NCI-H1694 (cell line): ENCODE results near the gene PDE1A.
"Not testable (repeated sequence)": the region's sequence is repeated elsewhere in the genome, so short reads cannot be mapped to it uniquely, and the experiment has no call there.

Experiments
- DNase-seq: peaks from one replicate; lab custom pipeline; 2025; lab: John Stamatoyannopoulos, UW

Gene PDE1A

DNA sequence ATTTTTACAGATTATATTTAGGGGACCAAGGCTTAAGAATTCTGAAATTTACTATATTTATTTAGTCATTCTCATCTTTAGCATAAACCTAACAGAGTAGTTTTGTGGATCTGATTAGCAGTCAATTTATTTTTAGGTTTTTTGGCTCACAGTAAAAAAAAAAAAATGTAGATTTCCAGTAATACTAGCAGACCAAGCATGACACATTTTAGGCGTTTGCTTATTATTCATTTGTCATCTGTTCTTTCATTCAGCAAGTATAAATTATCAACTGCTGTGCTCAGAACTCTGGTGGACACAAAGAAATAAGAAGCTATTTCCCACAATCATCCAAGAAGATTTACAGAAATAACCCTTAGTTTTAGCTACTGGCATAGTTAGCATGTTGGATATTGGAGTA lies 20.6 kb downstream of the PDE1A start:
- no peak for DNase-seq

DNA sequence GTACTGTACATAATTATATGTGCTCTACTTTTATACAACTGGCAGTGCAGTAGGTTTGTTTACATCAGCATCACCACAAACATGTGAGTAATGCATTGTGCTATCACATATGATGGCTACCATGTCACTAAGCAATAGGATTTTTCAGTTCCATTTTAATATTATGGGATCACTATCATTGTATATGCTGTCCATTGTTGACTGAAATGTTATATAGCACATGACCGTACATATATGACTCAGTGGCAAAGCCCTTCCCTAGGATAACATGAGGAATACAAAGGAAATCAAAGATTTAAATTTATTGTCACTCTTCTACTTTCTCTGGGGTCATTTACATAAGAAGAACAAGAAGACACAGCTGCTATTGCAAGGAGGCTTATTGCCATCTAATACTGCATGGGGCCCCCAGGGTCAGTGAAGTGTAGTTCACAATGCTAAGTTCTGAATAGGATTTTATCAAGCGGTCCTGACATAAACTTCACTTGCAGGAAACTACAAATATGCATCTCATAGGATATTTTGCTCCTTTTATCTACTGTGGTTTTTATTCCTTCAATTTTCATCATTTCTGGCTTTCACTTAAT lies 21.8 kb downstream of the PDE1A start:
- DNase-seq = no peak

DNA sequence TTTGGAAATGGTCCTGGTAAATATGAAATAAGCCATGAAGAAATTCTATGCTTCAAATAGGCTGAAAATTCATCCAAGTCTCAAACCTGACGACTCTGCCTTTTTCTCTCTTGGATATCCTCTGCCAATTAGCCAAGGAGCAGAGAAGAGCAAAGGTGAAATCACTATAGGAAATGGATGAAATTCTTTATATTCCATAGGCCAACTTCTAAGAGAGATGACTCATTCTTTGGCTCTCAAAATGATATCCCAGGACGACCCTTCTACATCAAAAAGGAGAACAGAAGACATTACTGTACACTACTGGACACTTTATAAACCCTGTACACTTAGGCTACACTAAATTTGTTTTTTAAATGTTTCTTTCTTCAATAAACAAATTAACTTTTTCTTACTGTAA lies 22.7 kb downstream of the PDE1A start:
- DNase-seq = no peak

DNA sequence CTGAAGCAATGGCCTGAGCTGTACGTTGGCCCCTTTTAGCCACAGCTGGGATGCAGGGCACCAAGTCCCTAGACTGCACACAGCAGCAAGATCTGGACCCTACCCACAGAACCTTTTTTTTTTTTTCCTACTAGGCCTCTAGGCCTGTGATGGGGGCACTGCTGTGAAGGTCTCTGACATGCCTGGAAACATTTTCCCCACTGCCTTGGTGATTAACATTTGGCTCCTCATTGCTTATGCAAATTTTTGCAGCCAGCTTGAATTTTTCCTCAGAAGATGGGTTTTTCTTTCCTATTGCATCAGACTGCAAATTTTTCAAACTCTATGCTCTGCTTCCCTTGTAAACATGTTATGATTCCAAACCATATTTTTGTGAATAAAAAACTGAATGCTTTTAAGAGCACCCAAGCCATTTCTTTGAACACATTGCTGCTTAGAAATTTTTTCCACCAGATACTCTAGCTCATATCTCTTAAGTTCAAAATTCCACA lies 33.5 kb downstream of the PDE1A start:
- no peak for DNase-seq

DNA sequence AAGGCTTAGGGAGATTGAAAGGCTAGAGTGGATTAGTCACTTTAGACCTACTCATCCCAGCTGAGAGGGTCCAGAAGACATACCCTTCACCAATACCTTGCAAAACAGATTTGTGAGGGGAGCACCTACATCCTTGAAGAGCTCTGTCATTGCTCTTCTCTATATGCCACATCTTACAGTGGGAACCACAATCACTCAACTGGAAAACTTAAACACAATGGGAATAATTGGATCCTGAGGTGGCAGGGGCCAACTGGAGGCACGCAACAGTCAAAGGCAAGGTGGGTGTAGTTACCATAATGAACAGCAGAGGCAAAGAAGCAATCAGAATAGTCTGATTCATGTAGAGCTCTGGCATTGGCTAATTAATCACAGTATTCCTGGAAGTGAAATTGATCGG lies 35.4 kb downstream of the PDE1A start:
- DNase-seq = no peak

DNA sequence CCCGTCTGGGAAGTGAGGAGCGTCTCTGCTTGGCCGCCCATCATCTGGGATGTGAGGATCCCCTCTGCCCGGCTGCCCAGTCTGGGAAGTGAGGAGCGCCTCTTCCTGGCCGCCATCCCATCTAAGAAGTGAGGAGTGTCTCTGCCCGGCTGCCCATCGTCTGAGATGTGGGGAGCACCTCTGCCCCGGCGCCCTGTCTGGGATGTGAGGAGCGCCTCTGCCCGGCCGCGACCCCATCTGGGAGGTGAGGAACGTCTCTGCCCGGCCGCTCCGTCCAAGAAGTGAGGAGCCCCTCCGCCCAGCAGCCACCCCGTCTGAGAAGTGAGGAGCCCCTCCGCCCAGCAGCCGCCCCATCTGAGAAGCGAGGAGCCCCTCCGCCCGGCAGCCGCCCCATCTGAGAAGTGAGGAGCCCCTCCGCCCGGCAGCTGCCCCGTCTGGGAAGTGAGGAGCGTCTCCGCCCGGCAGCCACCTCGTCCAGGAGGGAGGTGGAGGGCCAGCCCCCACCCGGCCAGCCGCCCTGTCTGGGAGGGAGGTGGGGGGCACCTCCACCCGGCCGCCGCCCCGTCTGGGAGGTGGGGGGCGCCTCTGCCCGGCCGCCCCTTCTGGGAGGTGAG lies 40.5 kb downstream of the PDE1A start:
- not testable (repeated sequence) for DNase-seq

DNA sequence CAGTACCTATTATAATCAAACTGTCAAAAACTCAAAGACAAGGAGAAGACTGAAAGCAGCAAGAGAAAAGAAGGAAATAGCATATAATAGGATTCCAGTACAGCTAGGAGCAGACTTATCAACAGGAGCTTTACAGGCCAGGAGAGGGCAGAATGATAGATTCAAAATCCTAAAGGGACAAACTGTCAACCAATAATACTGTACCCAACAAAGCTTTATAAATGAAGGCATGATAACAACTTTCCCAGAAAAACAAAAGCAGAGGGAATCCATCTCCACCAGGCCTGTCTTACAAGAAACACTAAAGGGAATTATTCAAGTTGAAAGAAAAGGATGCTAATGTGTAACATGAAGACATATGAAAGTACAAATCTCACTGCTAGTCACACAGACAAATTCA lies 42.0 kb downstream of the PDE1A start:
- DNase-seq = no peak

DNA sequence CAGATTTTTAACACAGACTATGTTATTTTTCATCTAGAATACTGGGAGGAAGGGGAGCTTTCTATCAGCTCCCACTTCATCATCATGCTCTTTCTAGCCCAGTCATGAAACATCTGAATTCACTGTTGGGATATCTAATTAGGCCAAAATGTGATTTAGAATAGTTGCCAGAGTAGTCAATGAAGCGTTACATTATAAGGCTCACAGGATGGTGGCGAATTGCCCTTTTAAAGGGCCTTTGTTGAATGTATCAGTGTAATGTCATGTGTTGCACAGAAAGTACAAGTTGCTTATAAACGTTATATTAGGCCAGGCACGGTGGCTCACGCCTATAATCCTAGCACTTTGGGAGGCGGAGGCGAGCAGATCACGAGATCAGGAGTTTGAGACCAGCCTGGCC lies 45.6 kb downstream of the PDE1A start:
- DNase-seq = peak; percentile 61

DNA sequence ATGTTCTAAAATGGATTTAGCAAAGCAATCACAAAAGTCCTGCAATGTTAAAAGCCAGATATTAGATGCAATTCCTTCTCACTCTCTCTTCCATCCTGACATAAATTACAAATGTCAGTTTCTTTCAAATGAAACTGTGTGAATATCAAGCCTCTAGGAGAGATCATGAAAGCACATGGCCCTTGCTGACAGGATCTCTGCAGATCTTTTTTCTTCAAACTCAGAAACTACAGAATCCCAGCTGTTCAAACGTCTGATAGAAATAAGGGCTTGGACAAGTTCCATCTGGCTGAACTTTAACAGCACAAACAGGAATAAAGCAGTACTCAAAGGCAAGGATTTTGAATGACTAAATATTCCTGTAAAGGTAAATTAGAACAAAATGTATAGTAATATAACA lies 47.6 kb downstream of the PDE1A start:
- peak; percentile 70 for DNase-seq

DNA sequence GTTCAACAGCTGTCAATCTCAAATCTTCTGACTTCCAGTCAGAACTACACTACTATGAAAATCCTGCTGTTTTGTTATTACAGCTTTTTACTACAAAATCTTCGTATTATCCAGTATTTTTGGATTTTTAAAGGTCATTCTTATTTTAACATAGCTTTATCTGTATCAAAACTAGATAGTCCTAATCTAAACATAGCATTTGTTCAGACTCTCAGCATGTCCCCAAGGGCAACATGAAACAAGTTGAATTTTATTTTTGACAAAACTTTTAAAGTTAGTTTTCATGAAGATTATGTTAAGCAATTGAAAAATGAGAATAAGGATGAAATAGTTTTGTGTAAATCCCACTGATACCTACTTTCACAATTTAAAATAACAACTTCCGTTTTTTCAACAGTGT lies 48.1 kb downstream of the PDE1A start:
- DNase-seq = no peak

DNA sequence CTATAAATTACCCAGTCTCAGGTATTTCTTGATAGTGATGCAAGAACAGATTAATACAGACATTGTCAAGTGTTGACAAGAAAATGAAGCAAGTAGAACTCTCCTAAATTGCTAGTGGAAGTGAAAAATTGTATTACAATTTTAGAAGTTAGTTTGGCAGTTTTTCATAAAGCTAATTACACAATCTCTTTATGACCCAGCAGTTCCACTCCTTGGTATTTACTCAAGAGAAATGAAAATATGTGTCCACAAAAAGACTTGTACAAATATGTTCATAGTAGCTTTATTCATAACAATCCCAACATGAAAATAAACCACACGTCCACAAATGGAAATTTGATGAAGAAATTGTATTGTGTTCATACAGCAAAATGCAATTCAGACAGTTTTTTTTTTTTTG lies 49.4 kb downstream of the PDE1A start:
- DNase-seq = no peak

DNA sequence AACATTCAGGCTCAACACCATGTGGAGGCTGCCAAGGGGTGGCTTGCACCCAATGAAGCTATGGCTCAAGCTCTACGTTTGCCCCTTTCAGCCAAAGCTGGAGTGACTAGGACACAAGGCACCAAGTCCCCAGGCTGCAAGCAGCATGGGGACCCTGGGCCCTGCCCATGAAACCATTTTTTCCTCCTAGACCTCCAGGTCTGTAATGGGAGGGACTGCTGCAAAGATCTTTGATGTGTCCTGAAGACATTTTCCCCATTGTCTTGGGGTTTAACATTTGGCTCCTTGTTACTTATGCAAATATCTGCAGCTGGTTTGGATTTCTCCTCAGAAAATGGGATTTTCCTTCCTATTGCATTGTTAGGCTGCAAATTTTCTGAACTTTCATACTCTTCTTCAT lies 51.0 kb downstream of the PDE1A start:
- DNase-seq = no peak

DNA sequence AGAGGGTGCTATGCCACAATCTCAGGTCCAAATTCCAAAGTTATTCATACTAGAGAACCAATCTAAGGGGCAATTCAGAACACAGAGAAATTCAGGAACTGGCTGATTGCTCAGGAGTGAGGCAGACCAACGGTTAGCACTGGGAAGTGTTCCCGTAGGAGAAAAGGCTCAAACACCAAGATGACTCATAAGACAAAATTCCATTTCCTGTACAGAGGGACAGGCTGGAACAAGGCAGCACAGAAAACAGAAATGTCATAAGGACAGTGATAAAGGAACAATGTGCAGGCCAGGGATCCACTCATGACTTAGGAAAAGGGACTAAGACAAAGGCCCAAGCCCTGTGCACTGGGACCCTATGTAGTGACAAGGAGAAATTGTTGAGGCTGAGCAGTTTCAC lies 54.2 kb downstream of the PDE1A start:
- DNase-seq = no peak

DNA sequence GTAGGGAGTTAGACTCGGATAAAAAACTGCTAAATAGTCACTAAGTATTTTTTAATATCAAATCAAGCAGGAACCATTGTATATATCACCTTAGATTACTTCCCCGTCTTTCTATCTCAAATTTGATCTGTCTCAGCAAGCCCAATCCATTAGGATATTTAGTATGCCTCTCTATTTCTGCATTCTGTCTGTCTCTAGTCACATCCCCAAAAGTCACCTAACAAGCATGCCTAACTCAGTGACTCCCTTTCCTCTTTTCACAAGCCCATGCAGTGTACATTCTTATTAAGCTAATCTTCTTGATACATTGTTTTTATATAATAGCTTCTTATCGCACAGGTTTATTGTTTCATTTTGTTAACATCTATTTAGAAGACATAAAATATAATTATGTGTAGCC lies 57.8 kb downstream of the PDE1A start:
- no peak for DNase-seq

DNA sequence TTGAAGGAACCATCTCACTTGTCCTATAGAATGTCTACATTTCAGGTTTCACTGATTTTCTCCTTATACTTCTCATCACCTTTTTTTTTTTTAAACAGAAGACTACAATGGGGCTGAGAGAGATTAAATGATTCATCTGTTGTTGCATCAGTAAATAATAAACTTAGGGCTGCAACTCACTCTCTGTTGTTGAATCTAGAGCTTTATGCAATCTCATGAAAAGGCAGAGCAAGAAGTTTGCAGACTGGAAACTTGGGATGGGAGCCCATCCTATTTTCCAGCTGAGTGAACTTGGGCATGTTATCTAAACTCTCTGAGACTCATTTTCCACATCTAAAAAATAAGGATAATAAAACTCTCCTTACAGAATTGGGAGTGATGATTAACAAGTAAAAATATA lies 58.4 kb downstream of the PDE1A start:
- DNase-seq = no peak

DNA sequence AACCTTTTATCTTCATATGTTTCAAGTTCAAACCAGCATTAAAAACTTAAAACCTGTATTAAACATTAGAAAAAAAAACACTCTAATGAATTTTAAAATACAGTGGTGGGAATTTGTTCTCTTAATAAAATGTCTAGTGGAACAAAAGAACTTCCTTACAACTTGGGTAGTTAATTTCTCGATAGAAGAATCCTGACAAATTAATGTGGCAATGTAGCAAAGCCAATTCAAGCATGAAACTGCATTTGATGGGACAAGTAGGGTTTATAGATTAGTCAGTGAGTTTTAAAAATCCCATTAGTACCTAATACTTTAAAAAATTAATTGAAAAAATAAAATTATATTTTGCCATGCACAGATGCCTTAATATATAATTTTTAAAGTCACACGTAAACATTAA lies 59.4 kb downstream of the PDE1A start:
- DNase-seq = no peak

DNA sequence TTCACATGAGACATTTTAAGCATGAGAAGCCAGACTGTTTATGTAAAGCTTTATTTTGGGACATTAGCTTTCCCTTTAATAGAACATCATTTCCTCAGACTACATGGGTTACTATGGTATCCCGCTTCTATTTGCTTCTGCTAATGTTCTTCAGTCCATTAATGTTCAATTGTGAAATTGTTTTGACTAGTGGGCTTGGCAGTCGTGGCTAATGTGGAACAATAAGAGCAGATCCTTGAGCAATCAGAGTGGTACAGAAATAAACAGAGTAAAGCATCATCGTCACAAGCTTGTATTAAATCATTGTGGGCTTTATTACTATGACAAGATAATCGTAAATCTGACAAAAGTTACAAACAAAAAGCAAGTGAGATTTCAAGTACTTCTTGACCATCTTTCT lies 60.2 kb downstream of the PDE1A start:
- DNase-seq = no peak

DNA sequence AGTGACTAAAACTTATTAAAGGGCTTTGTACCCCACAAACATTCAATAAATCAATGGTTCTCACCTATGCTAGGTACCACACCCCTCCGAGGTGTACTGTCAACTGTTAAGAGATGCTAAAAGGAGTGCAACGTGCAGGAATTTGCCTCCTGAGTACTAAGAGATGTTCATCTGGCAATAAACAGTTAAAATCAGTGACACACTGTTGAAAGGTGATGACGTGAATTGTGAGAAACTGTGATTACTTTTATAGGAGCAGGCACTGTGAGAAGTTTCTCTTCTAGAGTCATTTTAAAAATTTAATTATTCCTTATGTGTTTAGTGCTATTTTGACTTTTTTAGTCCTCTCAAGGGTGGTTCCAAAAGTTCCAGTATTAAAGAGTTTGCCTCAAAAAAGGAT lies 61.0 kb downstream of the PDE1A start:
- no peak for DNase-seq

DNA sequence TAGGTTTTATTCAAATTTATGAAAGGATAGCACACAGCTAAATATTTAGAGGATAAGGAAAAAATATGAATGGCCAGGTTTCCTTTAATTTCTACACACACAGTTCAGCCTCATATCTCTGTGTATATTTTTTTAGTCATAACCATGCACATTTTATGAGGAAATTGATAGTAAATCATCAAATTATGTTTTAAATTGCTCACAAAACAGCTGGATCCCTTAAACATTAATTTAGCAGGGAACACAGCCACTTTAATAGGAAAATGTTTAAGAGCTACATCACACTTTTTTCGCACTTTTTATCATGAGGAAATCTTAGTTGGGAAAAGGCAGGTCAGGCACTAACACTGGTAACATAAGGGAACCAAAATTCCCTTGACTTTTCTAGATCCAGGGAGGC lies 65.4 kb downstream of the PDE1A start:
- DNase-seq = no peak

DNA sequence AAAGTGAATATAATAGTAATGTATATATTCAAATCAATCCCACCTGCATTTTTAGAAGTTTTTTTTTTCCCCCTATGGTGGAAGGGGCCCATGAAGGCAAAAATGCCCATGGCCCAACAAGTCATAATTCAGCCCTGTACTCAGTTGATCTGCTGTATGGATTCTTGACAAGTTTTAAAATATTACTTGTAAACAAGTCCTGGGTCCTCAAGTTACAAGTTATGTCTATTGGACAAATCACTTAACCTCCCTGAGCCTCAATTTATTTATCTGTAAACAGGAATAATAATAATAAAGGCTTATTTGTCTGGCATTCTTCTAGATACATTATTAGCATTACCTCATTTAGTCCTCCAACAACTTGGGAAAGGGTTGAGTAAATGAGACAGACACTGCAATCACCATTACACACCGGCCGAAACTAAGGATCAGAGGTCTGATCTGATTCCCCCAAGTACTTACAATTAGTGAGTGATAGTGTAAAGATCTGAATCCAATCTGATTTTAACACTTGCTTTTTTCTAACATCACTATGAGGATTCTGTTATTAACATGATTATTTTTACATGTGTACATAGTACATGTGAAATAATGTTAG lies 66.1 kb downstream of the PDE1A start:
- DNase-seq = no peak

DNA sequence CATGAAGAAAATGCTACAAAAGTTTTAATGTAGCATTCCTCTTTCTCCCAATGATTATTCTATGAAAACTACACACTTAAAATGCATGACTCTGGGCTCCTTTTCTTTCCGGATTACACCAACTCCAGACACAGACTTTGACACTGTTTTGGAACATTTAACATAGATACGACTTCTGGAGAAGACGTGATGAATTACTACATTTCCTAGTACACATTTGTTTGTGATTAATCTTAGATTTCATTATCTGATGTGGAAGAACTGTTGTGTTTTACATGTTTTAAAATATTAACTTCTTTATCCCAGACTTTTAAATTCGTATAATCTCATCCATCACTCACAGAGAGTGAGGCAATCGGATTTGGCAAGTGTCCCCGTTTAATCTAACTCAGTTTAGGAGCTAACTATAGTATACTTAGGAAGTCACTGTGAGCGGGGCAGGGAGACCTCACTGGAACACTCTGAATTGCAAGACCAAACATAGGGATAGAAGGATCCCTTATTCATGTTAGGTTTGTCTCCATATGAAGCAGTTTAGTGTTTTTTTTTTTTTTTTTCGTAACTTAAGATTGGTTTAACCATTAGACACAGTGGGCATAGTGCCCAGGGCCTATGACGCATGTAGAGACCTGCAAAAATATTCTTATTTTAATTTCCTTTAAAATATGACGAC lies 66.7 kb downstream of the PDE1A start:
- no peak for DNase-seq

DNA sequence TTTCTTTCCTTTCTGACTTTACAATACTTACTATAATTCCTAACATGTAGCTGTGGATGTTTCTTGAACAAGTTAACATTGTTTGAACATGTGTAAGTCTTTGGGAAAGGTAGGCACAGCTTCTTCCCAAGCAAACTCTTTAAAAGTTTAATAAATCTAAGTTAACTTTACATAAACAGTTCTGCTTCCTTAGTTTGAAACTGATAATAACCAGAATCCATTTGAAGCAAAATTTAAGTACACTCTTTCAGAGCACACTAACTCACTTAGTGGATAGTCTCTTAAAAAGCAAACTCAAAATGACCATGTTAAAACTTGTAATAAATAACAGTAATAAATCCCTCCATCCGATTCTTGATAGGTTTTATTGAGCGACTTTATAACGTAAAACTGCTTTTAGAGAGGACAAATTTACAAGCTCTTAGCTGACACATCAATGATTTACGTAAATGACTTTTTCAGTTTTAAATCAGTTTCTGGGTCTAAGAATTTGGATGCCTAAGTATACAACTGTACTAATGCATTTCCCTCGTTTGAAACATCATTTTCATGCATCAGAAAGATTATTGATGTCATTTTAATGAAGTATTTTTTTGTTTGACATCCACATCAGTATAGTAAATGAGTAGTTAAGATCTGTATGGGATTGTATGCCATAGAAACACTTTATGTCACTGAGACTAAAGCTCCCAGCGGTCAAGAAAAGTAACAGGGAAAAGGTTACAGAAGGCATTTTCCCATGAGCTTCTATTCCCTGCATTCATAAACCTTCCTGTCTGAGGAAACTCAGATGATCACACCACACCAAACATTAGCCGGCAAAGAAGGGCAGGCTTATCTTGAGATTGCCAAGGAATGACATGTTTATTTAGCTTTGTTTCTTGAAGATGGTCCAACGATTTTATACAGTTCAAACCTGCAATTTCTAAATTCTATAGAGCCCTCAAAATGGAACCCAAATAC lies 67.5 kb downstream of the PDE1A start:
- DNase-seq = no peak
